NCI-H226 (cell line): ENCODE results near the gene LRRC4C.

Experiments
- DNase-seq: peaks from one replicate; pipeline ENCODE4 v3.0.0-alpha.2; 2015

LRRC4C gene

GRCh38 chr11:41414771-41415440, 44.5 kb downstream of the LRRC4C start:
- no peak for DNase-seq

DNA sequence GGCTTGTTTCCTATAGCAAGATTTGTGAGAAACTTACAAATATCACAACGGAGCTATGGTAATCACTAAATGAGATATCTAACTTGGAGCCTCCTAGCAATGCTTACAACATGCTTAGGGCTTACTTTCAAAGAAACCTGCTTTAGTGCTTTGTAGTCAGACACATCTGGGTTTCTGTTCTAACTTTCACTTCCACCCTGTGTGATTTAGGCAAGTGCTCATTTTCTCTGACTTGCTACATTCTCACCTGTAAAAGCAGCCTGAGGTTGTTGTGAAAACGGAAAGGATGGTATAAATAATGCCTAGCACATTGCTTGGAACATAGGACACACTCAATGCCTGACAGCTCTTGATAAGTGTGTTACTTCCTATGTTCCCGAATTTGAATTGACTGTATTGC, 45.6 kb downstream of the LRRC4C start:
- no peak for DNase-seq

GRCh38 chr11:41405812-41406211, 53.6 kb downstream of the LRRC4C start:
- no peak for DNase-seq

GRCh38 chr11:41404109-41404508, 55.3 kb downstream of the LRRC4C start:
- DNase-seq, result no peak

DNA sequence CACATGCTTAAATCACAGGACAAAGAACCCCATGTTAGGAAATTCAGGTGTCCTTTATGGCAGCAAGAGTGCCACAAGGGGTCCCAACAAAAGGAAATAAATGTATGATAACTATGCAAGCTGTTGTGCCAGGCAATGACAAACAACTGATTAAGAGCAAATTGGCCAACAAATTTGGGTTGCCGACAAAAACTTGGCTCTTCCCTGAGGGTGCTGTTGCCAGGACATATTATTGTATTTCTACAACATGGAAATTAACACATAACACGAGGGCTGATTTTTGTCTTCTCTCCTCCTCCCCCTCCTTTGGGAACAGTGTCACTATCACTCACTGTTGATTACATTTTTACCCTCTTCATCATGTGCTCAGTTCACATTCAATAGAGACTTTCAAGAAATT, 56.0 kb downstream of the LRRC4C start:
- no peak for DNase-seq

DNA sequence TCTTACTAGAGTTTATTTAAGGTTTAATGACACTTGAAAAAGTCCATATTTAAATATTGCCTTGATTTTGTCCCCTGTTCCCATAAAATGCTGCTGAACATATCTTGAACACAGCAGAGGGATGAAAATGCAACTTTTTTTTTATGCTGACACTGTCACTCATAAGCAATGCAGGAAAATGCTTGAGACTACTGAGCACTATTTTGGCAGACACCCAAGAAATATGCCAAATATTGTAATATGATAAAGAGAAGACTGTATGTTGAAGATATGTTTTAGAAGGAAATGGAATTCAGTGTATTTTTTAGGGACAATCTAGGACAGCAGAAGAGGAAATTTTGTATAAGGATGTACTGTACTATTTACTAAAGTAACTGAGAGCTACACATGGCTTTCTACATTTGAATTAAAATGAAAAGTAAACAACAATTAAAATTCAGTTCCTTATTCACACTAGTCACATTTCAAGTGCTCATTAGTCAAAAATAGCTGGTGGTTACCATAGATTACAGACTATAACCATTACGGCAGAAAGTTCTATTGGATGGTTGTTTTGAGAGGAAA, 58.6 kb downstream of the LRRC4C start:
- no peak for DNase-seq

DNA sequence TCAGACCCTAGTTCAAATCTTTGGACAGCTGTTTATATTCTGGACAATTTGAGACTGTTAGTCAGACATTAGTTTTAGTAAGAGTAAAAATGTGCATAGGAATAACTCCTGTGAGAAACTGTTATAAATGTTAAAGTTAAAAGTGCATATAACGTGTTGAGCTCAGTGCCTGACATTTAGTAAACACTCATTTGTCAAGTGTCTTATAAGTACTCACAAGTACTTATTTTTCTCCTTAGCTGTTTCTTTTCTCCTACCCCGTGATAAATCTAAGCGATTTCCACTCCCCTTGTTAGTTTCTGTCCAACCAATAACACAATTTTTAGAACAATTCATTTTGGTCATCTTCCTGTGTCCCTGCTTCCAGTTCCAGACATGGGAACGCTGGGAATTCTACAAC, 59.3 kb downstream of the LRRC4C start:
- no peak for DNase-seq

- no peak for DNase-seq
These were observed 60.1 kb downstream of the LRRC4C start for GRCh38 chr11:41399323-41399722.

- no peak for DNase-seq
These were observed 61.3 kb downstream of the LRRC4C start for GRCh38 chr11:41398175-41398574.

DNA sequence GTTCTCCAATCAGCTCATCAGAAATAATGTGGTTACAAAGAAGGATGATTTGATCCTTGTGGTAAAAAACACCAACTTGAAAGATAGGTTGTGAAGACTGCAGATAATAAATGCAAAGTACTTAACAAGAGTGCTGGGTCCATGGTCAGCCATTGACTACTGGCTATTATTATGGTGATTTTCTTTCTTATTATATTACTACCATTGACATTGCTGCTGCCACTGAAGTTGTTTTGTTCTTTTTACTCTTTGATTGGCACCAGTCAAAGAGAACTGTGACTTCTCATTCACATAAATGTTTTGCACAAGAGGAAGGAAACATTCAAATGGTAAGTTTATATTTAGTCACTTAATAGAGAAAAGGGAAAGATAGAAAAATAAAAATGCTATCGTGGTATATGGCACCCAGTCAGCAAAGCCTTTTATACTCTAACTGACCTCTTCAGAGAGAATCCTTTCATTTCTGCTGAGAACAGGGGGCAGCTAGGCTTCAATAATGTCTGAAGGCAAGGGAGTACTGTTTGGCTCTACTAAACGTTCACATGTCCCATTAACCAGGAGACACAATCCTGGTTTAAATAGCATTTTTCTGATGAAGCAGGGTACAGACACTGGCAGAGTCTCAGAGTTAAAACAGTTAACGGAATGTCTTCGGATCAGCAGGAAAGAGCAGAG, 64.8 kb downstream of the LRRC4C start:
- no peak for DNase-seq

- no peak for DNase-seq
These were observed 66.9 kb downstream of the LRRC4C start for GRCh38 chr11:41392596-41392995.

- DNase-seq, result no peak
These were observed 69.8 kb downstream of the LRRC4C start for GRCh38 chr11:41389623-41390130.

DNA sequence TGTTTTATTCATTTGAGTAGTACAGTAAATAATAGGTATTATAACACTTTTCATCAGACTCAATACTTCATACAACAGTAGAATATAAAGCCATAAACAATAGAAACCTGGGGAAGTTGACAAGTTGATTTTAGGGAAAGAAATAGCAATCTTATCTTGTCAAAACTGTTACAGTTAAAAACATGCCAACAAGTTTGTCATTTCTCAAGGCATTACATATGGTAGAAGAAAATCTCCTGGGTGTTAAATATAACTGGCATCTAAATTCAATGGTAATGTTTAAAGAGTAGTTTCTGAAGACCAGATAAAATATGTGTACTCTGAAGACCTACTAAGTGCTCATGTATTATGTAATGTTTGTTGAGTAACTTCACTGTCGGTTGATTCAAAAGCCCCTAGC, 75.1 kb downstream of the LRRC4C start:
- no peak for DNase-seq

DNA sequence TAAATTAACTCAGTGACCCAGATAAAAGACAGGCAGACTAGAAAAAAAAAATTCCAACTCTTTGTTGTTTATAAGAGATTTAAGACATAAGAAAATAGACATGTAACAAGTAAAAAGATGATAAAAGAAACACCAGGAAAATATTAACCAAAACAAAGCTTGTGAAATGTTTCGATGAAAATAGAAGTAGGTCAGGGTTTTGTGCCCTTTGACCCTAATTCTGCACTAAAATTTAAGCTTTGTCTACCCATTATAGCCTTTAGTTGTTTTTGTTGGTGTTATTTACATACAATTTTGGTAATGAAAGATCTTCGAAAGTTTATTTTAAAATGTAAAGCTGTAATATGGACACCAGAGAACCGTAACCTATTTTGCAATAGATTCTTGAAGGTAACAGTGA, 75.7 kb downstream of the LRRC4C start:
- DNase-seq, result no peak

- DNase-seq, result no peak
These were observed 76.5 kb downstream of the LRRC4C start for GRCh38 chr11:41382927-41383326.

- no peak for DNase-seq
These were observed 80.4 kb downstream of the LRRC4C start for GRCh38 chr11:41379084-41379483.

GRCh38 chr11:41377709-41378394, 81.6 kb downstream of the LRRC4C start:
- no peak for DNase-seq

DNA sequence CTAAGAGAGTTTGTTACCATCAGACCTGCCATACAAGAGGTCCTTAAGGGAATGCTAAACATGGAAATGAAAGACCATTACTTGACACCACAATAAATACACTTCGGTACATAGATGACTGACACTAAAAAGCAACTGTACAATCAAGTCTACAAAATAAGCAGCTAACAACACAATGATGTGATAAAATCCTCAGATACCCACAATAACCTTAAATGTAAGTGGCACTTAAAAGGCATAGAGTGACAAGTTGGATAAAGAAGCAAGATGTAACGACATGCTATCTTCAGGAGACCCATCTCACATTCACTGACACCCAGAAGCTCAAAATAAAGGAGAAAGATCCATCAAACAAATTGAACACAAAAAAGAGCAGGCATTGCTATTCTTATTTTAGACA, 107.6 kb downstream of the LRRC4C start:
- DNase-seq, result no peak

- DNase-seq, result no peak
These were observed 113.4 kb downstream of the LRRC4C start for GRCh38 chr11:41346042-41346441.

GRCh38 chr11:41334007-41334933, 125.2 kb downstream of the LRRC4C start:
- DNase-seq, result no peak

- no peak for DNase-seq
These were observed 126.1 kb downstream of the LRRC4C start for GRCh38 chr11:41333357-41333756.

DNA sequence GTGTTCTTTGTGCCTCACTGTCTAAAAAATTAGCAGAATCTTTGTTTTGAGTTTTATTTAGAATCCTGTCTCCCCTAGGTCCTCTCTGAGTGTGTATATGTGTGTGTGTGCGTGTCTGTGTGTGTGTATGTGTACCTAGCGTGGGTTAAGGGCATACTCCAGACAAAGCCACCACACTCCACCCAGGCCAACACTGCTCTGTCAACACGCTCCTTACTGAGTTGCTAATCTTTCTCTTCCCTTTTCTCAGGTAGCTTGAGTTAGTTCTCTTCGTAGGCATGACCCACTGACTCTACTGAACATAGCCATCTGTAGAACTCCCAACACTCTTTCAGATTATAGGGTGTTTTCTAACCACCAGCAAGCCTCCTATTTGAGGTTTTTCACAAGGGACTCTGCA, 131.1 kb downstream of the LRRC4C start:
- DNase-seq, result no peak

GRCh38 chr11:41323446-41323845, 136.0 kb downstream of the LRRC4C start:
- DNase-seq, result no peak
